ENCODE data around the gene TAS2R3.
"Not testable (repeated sequence)": the region's sequence is repeated elsewhere in the genome, so short reads cannot be mapped to it uniquely, and the experiment has no call there.

TAS2R3 gene

GRCh38 chr7:141738592-141739013, 25.3 kb upstream of the TAS2R3 start:
- H3K9ac ChIP-seq (ENCODE audit: low read depth, low read length): peak overlapping the region; percentile 97
- H3K27me3 ChIP-seq (ENCODE audit: insufficient read depth, low read length): no peaks in the 10 kb centered on the region
- no peaks in the 10 kb centered on the region for H3K9me3 ChIP-seq (ENCODE audit: insufficient read depth, low read depth, low read length)
- 0 out of 2 replicates have a peak, but pooled peaks cover 7% of the 10 kb centered on the region for H3K4me1 ChIP-seq (ENCODE audit: insufficient read depth, low read length)
- H3K27ac ChIP-seq (ENCODE audit: low read length): peak overlapping the region; percentile 85
- peaks cover 44% of the 10 kb centered on the region for H3K36me3 ChIP-seq (ENCODE audit: insufficient read depth, low read depth, low read length)
- peak overlapping the region; percentile 97 for H3K4me3 ChIP-seq (ENCODE audit: low read length)

- Histone ChIP-seq H3K9me3 (ENCODE audit: insufficient read depth, low read depth, low read length) (no peaks in the 10 kb centered on the region), H3K27ac (ENCODE audit: low read length) (no peak overlapping the region), H3K4me3 (ENCODE audit: low read length) (peak overlapping the region; percentile 97), H3K4me1 (ENCODE audit: insufficient read depth, low read length) (0 out of 2 replicates have a peak, but pooled peaks cover 7% of the 10 kb centered on the region), H3K36me3 (ENCODE audit: insufficient read depth, low read depth, low read length) (peaks cover 50% of the 10 kb centered on the region), H3K27me3 (ENCODE audit: insufficient read depth, low read length) (no peaks in the 10 kb centered on the region), H3K9ac (ENCODE audit: low read depth, low read length) (peak overlapping the region; percentile 97)
Measured at GRCh38 chr7:141739250-141739649, 24.6 kb upstream of the TAS2R3 start.

DNA sequence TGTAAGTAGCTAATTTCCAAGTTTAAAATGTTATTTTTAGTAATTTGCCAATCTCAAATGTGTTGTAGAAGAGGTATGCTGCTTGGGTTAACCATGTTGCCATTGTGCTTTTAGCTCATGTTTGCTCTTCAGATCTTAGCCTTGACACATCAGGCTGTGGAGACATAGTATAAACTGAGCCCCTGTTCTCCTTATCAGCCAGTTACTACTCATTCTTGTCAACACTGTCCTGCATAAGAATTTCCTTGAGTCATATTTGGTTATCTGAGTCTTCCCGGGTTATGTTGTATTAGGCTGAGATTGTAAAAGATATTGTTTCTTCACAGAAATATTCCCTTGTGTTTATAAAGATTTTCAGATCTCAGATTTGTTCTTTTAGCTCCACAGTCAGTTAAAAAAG, 21.7 kb upstream of the TAS2R3 start:
- Histone ChIP-seq H3K27ac (ENCODE audit: low read length) (no peak overlapping the region), H3K4me1 (ENCODE audit: insufficient read depth, low read length) (0 out of 2 replicates have a peak, but pooled peaks cover 5% of the 10 kb centered on the region), H3K27me3 (ENCODE audit: insufficient read depth, low read length) (no peaks in the 10 kb centered on the region), H3K9ac (ENCODE audit: low read depth, low read length) (no peak overlapping the region), H3K4me3 (ENCODE audit: low read length) (no peak overlapping the region), H3K9me3 (ENCODE audit: insufficient read depth, low read depth, low read length) (no peaks in the 10 kb centered on the region), H3K36me3 (ENCODE audit: insufficient read depth, low read depth, low read length) (peaks cover 80% of the 10 kb centered on the region)

- no peak overlapping the region for H3K9ac ChIP-seq (ENCODE audit: low read depth, low read length)
- no peak overlapping the region for H3K4me3 ChIP-seq (ENCODE audit: low read length)
- 0 out of 2 replicates have a peak, but pooled peaks cover 4% of the 10 kb centered on the region for H3K4me1 ChIP-seq (ENCODE audit: insufficient read depth, low read length)
- H3K9me3 ChIP-seq (ENCODE audit: insufficient read depth, low read depth, low read length): 0 out of 2 replicates have a peak, but pooled peaks cover 4% of the 10 kb centered on the region
- peaks cover 98% of the 10 kb centered on the region for H3K36me3 ChIP-seq (ENCODE audit: insufficient read depth, low read depth, low read length)
- H3K27ac ChIP-seq (ENCODE audit: low read length): no peak overlapping the region
- H3K27me3 ChIP-seq (ENCODE audit: insufficient read depth, low read length): no peaks in the 10 kb centered on the region
Measured at GRCh38 chr7:141744131-141744530, 19.8 kb upstream of the TAS2R3 start.

DNA sequence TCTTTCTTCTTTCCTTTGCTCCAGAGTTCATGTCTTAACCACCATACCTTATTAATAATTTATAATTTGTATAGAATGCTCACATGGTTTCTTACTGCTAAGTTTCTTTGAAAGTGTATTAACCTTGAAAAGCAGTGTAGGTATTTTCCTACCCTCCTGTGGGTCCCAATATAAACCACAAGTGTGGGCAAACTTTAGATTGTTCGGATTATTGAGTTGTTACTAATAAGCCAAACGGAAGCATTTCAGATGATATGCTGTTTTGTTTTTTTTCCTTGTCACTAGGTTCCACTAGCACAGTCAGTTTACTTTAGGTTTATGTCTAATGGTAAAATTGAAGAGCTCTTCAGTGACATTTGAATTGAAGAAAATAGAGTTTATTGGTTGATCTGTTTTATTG, 15.5 kb upstream of the TAS2R3 start:
- Histone ChIP-seq H3K9ac (ENCODE audit: low read depth, low read length) (no peak overlapping the region), H3K9me3 (ENCODE audit: insufficient read depth, low read depth, low read length) (peaks cover 33% of the 10 kb centered on the region; the same call in 1 of the 2 replicates), H3K36me3 (ENCODE audit: insufficient read depth, low read depth, low read length) (peaks cover 99% of the 10 kb centered on the region)

DNA sequence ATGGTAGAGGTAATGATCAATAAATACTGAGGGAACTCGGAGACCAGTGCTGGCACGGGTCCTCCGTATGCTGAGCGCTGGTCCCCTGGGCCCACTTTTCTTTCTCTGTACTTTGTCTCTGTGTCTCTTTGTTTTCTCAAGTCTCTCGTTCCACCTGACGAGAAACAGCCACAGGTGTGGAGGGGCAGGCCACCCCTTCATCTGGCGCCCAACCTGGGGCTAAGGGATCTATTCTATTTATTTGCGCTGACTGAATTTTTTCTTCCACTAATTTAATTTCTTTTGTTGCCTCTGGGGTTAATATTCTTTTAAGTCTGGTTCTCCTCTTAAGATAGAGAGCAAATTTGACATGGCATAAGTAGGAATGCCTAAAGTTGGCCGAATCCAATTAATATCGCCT, 12.0 kb upstream of the TAS2R3 start:
- H3K4me3 ChIP-seq (ENCODE audit: low read length); H3K9ac ChIP-seq (ENCODE audit: low read depth, low read length); H3K4me1 ChIP-seq (ENCODE audit: insufficient read depth, low read length); H3K27me3 ChIP-seq (ENCODE audit: insufficient read depth, low read length); H3K27ac ChIP-seq (ENCODE audit: low read length): not testable (repeated sequence)
- peaks cover 33% of the 10 kb centered on the region; the same call in 1 of the 2 replicates for H3K9me3 ChIP-seq (ENCODE audit: insufficient read depth, low read depth, low read length)
- peaks cover 84% of the 10 kb centered on the region for H3K36me3 ChIP-seq (ENCODE audit: insufficient read depth, low read depth, low read length)

More for the DNA sequence above, 15.5 kb upstream of the TAS2R3 start:
- no peak overlapping the region for H3K27ac ChIP-seq (ENCODE audit: low read length)
- no peaks in the 10 kb centered on the region for H3K4me1 ChIP-seq (ENCODE audit: insufficient read depth, low read length)
- no peaks in the 10 kb centered on the region for H3K27me3 ChIP-seq (ENCODE audit: insufficient read depth, low read length)
- H3K4me3 ChIP-seq (ENCODE audit: low read length): no peak overlapping the region

GRCh38 chr7:141752634-141753033, 11.3 kb upstream of the TAS2R3 start:
- H3K4me3 ChIP-seq (ENCODE audit: low read length): no peak overlapping the region

GRCh38 chr7:141754939-141755338, 9.0 kb upstream of the TAS2R3 start:
- Histone ChIP-seq H3K36me3 (ENCODE audit: insufficient read depth, low read depth, low read length) (peaks cover 79% of the 10 kb centered on the region), H3K4me3 (ENCODE audit: low read length) (no peak overlapping the region)

More at GRCh38 chr7:141752634-141753033, 11.3 kb upstream of the TAS2R3 start:
- Histone ChIP-seq H3K27me3 (ENCODE audit: insufficient read depth, low read length) (no peaks in the 10 kb centered on the region), H3K9me3 (ENCODE audit: insufficient read depth, low read depth, low read length) (peaks cover 33% of the 10 kb centered on the region; the same call in 1 of the 2 replicates), H3K27ac (ENCODE audit: low read length) (no peak overlapping the region), H3K4me1 (ENCODE audit: insufficient read depth, low read length) (no peaks in the 10 kb centered on the region), H3K36me3 (ENCODE audit: insufficient read depth, low read depth, low read length) (peaks cover 85% of the 10 kb centered on the region), H3K9ac (ENCODE audit: low read depth, low read length) (no peak overlapping the region)

GRCh38 chr7:141770083-141770583, 6.2 kb downstream of the TAS2R3 start:
- not testable (repeated sequence) for H3K9ac ChIP-seq (ENCODE audit: low read depth, low read length); H3K4me1 ChIP-seq (ENCODE audit: insufficient read depth, low read length); H3K27ac ChIP-seq (ENCODE audit: low read length); H3K9me3 ChIP-seq (ENCODE audit: insufficient read depth, low read depth, low read length); H3K4me3 ChIP-seq (ENCODE audit: low read length); H3K27me3 ChIP-seq (ENCODE audit: insufficient read depth, low read length); H3K36me3 ChIP-seq (ENCODE audit: insufficient read depth, low read depth, low read length)

More at GRCh38 chr7:141754939-141755338, 9.0 kb upstream of the TAS2R3 start:
- H3K27ac ChIP-seq (ENCODE audit: low read length): no peak overlapping the region
- H3K9ac ChIP-seq (ENCODE audit: low read depth, low read length): no peak overlapping the region
- no peaks in the 10 kb centered on the region for H3K27me3 ChIP-seq (ENCODE audit: insufficient read depth, low read length)
- peaks cover 26% of the 10 kb centered on the region; the same call in 1 of the 2 replicates for H3K9me3 ChIP-seq (ENCODE audit: insufficient read depth, low read depth, low read length)
- H3K4me1 ChIP-seq (ENCODE audit: insufficient read depth, low read length): no peaks in the 10 kb centered on the region

GRCh38 chr7:141776374-141776773, 12.5 kb downstream of the TAS2R3 start, which contains the start of gene TAS2R4:
TSS of gene TAS2R4 (plus strand) at chr7:141776674. CDS start at chr7:141778489, 1,815 bp downstream.
- no peak within 1 kb of the TSS for H3K27ac ChIP-seq (ENCODE audit: low read length)
- no peaks in the 10 kb centered on the region for H3K4me1 ChIP-seq (ENCODE audit: insufficient read depth, low read length)
- no peak within 1 kb of the TSS for H3K9ac ChIP-seq (ENCODE audit: low read depth, low read length)
- peaks cover 37% of the 10 kb centered on the region for H3K36me3 ChIP-seq (ENCODE audit: insufficient read depth, low read depth, low read length)
- peaks cover 13% of the 10 kb centered on the region for H3K9me3 ChIP-seq (ENCODE audit: insufficient read depth, low read depth, low read length)
- H3K4me3 ChIP-seq (ENCODE audit: low read length): no peak within 1 kb of the TSS
- no peaks in the 10 kb centered on the region for H3K27me3 ChIP-seq (ENCODE audit: insufficient read depth, low read length)

- Histone ChIP-seq H3K4me3 (ENCODE audit: low read length) (no peak overlapping the region), H3K9ac (ENCODE audit: low read depth, low read length) (no peak overlapping the region), H3K27ac (ENCODE audit: low read length) (no peak overlapping the region), H3K36me3 (ENCODE audit: insufficient read depth, low read depth, low read length) (peaks cover 15% of the 10 kb centered on the region), H3K27me3 (ENCODE audit: insufficient read depth, low read length) (no peaks in the 10 kb centered on the region), H3K4me1 (ENCODE audit: insufficient read depth, low read length) (no peaks in the 10 kb centered on the region), H3K9me3 (ENCODE audit: insufficient read depth, low read depth, low read length) (no peaks in the 10 kb centered on the region)
Measured at GRCh38 chr7:141785706-141786552, 22.0 kb downstream of the TAS2R3 start.

DNA sequence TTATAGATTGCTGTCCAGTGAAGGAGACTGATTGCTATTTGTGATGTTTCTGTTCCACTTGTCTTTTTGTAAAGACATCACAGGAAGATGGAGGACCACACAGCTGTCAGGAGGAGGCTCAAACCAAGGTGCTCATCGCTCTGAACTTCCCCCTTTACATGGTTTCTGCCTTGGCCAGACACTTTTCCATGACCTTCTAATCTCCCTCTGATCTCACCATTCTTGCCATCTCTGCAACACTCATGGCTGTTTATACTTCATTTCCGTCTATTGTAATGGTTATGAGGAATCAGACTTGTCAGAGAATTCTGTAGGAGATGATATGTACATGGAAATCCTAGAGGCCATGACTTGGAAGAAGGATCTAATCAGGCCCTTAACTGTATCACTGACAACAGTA, 24.4 kb downstream of the TAS2R3 start:
- no peak overlapping the region for H3K9ac ChIP-seq (ENCODE audit: low read depth, low read length)
- H3K9me3 ChIP-seq (ENCODE audit: insufficient read depth, low read depth, low read length): no peaks in the 10 kb centered on the region
- no peaks in the 10 kb centered on the region for H3K27me3 ChIP-seq (ENCODE audit: insufficient read depth, low read length)
- H3K4me1 ChIP-seq (ENCODE audit: insufficient read depth, low read length): no peaks in the 10 kb centered on the region
- peaks cover 15% of the 10 kb centered on the region for H3K36me3 ChIP-seq (ENCODE audit: insufficient read depth, low read depth, low read length)
- no peak overlapping the region for H3K27ac ChIP-seq (ENCODE audit: low read length)
- no peak overlapping the region for H3K4me3 ChIP-seq (ENCODE audit: low read length)
